K562 (cell line): ENCODE data around the gene DOK3. TPM values are rescaled to one million over a fixed set of nuclear protein-coding genes. Genes with fewer than 3 reads are reported as not detected.

ENCODE experiments used
- ELK1 ChIP-seq: sonication (generic); formaldehyde crosslinking; IDR thresholded peaks from 2 replicates; pipeline ENCODE4 v1.8.1; 2022; ENCODE audit warnings: missing genetic modification reagents
- EWSR1 ChIP-seq: fragments of 450-650 bp; IDR thresholded peaks from 2 replicates; pipeline ENCODE4 v1.6.1; 2018; ENCODE audit warnings: borderline replicate concordance, mild to moderate bottlenecking, low read depth, moderate library complexity; ENCODE audit not compliant: partially characterized antibody
- GABPA ChIP-seq: fragments of 200-800 bp; sonication (Bioruptor generic); conservative IDR thresholded peaks from 2 replicates; pipeline ENCODE4 v1.6.1; 2016; ENCODE audit warnings: low read depth, missing genetic modification characterization, missing compliant biosample characterization
- GATAD2A ChIP-seq: fragments of 450-650 bp; IDR thresholded peaks from 2 replicates; pipeline ENCODE4 v1.6.1; 2017
- HMGXB4 ChIP-seq: sonication (generic); formaldehyde crosslinking; IDR thresholded peaks from 2 replicates; pipeline ENCODE4 v1.8.1; 2023; ENCODE audit warnings: mild to moderate bottlenecking, missing genetic modification reagents
- KLF1 ChIP-seq: fragments of 450-650 bp; IDR thresholded peaks from 2 replicates; pipeline ENCODE4 v1.6.1; 2016; ENCODE audit warnings: missing genetic modification characterization, missing compliant biosample characterization
- NCOA4 ChIP-seq: fragments of 450-650 bp; IDR thresholded peaks from 2 replicates; pipeline ENCODE4 v1.6.1; 2018; ENCODE audit warnings: mild to moderate bottlenecking; ENCODE audit not compliant: partially characterized antibody
- NR2C1 ChIP-seq, 2 experiments: fragments of 450-650 bp; IDR thresholded peaks; 2 replicates each; pipeline ENCODE4 v1.6.1; 2017; ENCODE audit warnings: mild to moderate bottlenecking in 2 of 2, antibody characterized with exemption in 1 of 2, inconsistent platforms in 1 of 2, missing compliant biosample characterization in 1 of 2, missing genetic modification characterization in 1 of 2
- PRMT5 ChIP-seq: sonication (generic); formaldehyde crosslinking; IDR thresholded peaks from 2 replicates; pipeline ENCODE4 v1.5.0; 2020; ENCODE audit warnings: missing genetic modification reagents
- RBBP5 ChIP-seq: fragments of 200-600 bp; sonication (generic); IDR thresholded peaks from 2 replicates; pipeline ENCODE4 v1.6.1; 2012; ENCODE audit warnings: borderline replicate concordance, mild to moderate bottlenecking, low read length, control low read depth, inconsistent platforms; ENCODE audit not compliant: insufficient read depth, poor library complexity, severe bottlenecking
- RCOR1 ChIP-seq, 2 experiments: IDR thresholded peaks; 2 replicates each; pipeline ENCODE4 v1.6.1; 2012; ENCODE audit warnings: low read depth in 2 of 2, low read length in 2 of 2, borderline replicate concordance in 1 of 2, improper control_type of control experiment in 1 of 2
- SMARCA4 ChIP-seq: fragments of 450-650 bp; IDR thresholded peaks from 2 replicates; pipeline ENCODE4 v1.6.1; 2016
- ZBTB40 ChIP-seq, 2 experiments: fragments of 450-650 bp in 1 of 2; sonication (generic) in 1 of 2; formaldehyde crosslinking in 1 of 2; IDR thresholded peaks; 2 replicates each; pipeline versions ENCODE4 v1.7.1 to v1.9.0; 2016 to 2022; ENCODE audit warnings: inconsistent platforms in 1 of 2, mild to moderate bottlenecking in 1 of 2, missing genetic modification reagents in 1 of 2
- ZNF408 ChIP-seq: fragments of 250-450 bp; sonication (Bioruptor Pico); IDR thresholded peaks from 2 replicates; pipeline ENCODE4 v1.4.0; 2020; ENCODE audit warnings: low read depth, mild to moderate bottlenecking, moderate library complexity
- ZNF668 ChIP-seq: fragments of 250-450 bp; sonication (Bioruptor Pico); IDR thresholded peaks from 2 replicates; pipeline ENCODE4 v1.8.0; 2022; ENCODE audit warnings: mild to moderate bottlenecking, inconsistent platforms
- polyA plus RNA-seq, 8 experiments: library from polyadenylated mRNA; depleted of rRNA in 4 of 8; stranded (reverse) in 5 of 8; unstranded in 3 of 8; fragments of >200 nt; fragmentation: Nextera tagmentation in 2 of 8; fragmentation: Illumina TruSeq in 1 of 8; extraction: Ambion mirVana in 2 of 8; extraction: Trizol in 1 of 8; gene quantifications; 2 replicates each; pipeline versions ENCODE4 v1.2.1 to v1.2.3, GENCODE V29; 2011 to 2014; ENCODE audit warnings: inconsistent platforms in 1 of 8, missing spikeins in 1 of 8
- total RNA-seq, 7 experiments: library from RNA; depleted of rRNA in 6 of 7; stranded (reverse); fragments of >200 nt in 6 of 7; fragmentation: Illumina TruSeq in 2 of 7; extraction: Trizol in 2 of 7; gene quantifications; 2 replicates each; pipeline versions ENCODE4 v1.2.1 to v1.2.3, GENCODE V29; 2011 to 2021; ENCODE audit warnings: low replicate concordance in 1 of 7

Gene DOK3
- total and polyA plus RNA-seq, 9 of the 15 experiments (the other 6 are each of a cell fraction or from before 2014, with no cell fraction given), result 1.3 to 23.0 (median 8.0) TPM

GRCh38 chr5:177557041-177557647 lies 47.5 kb upstream of the DOK3 start (continued):
- no peak for TF ChIP-seq NCOA4
- no peak for TF ChIP-seq PRMT5 (CRISPR knock-in tag)
- TF ChIP-seq KLF1 (tag), result no peak
- TF ChIP-seq ELK1 (CRISPR knock-in tag), result no peak
- TF ChIP-seq ZBTB40 (IDR thresholded peaks at IDR 0.05), result 0 out of 2 replicates have a peak, but pooled peaks have one; percentile 24
- no peak for TF ChIP-seq ZBTB40 (CRISPR knock-in tag; IDR thresholded peaks at IDR 0.05)
- TF ChIP-seq EWSR1, result no peak
- TF ChIP-seq RCOR1 (IDR thresholded peaks at IDR 0.05; ENCODE audit: borderline replicate concordance in 1 of 2, low read depth in 2 of 2, low read length in 2 of 2), result peak in 1 of 2 experiments; percentile 85; a peak in 2 of 4 replicates
- peak; percentile 79 for TF ChIP-seq GABPA (tag)
- TF ChIP-seq NR2C1 (IDR thresholded peaks at IDR 0.05), result peak; percentile 45; the same call in 1 of the 2 replicates
- no peak for TF ChIP-seq NR2C1 (tag; IDR thresholded peaks at IDR 0.05)
- TF ChIP-seq RBBP5, result peak; percentile 42
- no peak for TF ChIP-seq HMGXB4 (CRISPR knock-in tag)
- peak; percentile 63 for TF ChIP-seq SMARCA4
- TF ChIP-seq ZNF408, result no peak
- TF ChIP-seq ZNF668, result peak; percentile 2; the same call in 1 of the 2 replicates
- TF ChIP-seq GATAD2A, result no peak
